HG03025 (cell line): ENCODE results near the gene EIF2AK2.

ENCODE experiments used
- ATAC-seq: cut with Tn5 transposase; IDR thresholded peaks from one replicate; pipeline ENCODE4 v1.9.1; 2021; ENCODE audit warnings: mild to moderate bottlenecking, moderate library complexity; ENCODE audit not compliant: unreplicated experiment, low FRiP score

The EIF2AK2 gene

GRCh38 chr2:37173741-37174140 lies 17.0 kb upstream of the EIF2AK2 start:
- no peak for ATAC-seq

GRCh38 chr2:37171624-37171950 lies 14.8 kb upstream of the EIF2AK2 start:
- no peak for ATAC-seq

- ATAC-seq = no peak
These were observed 11.6 kb upstream of the EIF2AK2 start for GRCh38 chr2:37168217-37168981.

- ATAC-seq = no peak
These were observed 10.9 kb upstream of the EIF2AK2 start for GRCh38 chr2:37167636-37168180.

- ATAC-seq = no peak
These were observed 8.0 kb upstream of the EIF2AK2 start for GRCh38 chr2:37164757-37165156.

GRCh38 chr2:37156071-37156856 lies 516 bp downstream of the EIF2AK2 start:
- peak; percentile 10 for ATAC-seq

GRCh38 chr2:37154785-37155184 lies 2.0 kb downstream of the EIF2AK2 start:
- no peak for ATAC-seq

GRCh38 chr2:37153224-37153623 lies 3.6 kb downstream of the EIF2AK2 start:
- no peak for ATAC-seq

- ATAC-seq = no peak
These were observed 7.0 kb downstream of the EIF2AK2 start for GRCh38 chr2:37149626-37150322.

- ATAC-seq = no peak
These were observed 8.5 kb downstream of the EIF2AK2 start for GRCh38 chr2:37148325-37148724.

- ATAC-seq = no peak
These were observed 10.7 kb downstream of the EIF2AK2 start for GRCh38 chr2:37146062-37146461.

GRCh38 chr2:37143974-37144373 lies 12.8 kb downstream of the EIF2AK2 start:
- ATAC-seq = no peak

GRCh38 chr2:37142546-37142945 lies 14.2 kb downstream of the EIF2AK2 start:
- no peak for ATAC-seq

GRCh38 chr2:37132914-37133313 lies 23.9 kb downstream of the EIF2AK2 start:
- ATAC-seq = no peak

- ATAC-seq = no peak
These were observed 31.4 kb downstream of the EIF2AK2 start for GRCh38 chr2:37125416-37125815.

- no peak for ATAC-seq
These were observed 37.6 kb downstream of the EIF2AK2 start for GRCh38 chr2:37119157-37119556.

GRCh38 chr2:37117566-37117965 lies 39.2 kb downstream of the EIF2AK2 start:
- ATAC-seq = no peak

- no peak for ATAC-seq
These were observed 44.8 kb downstream of the EIF2AK2 start for GRCh38 chr2:37111958-37112357.

- ATAC-seq = no peak
These were observed 46.2 kb downstream of the EIF2AK2 start for GRCh38 chr2:37110306-37111212.

GRCh38 chr2:37109523-37109922 lies 47.3 kb downstream of the EIF2AK2 start:
- ATAC-seq = no peak
